GM23338 (cell line): ENCODE measurements around the gene ANKRD17. TPM values are rescaled to one million over a fixed set of nuclear protein-coding genes. Genes with fewer than 3 reads are reported as not detected.
A peak's percentile ranks its signal among the peaks of the same experiment; 100 is the strongest.

Source experiments
- ATAC-seq: fragments of 200-7000 bp; cut with Tn5 transposase; 3 replicates; pipeline ENCODE4 v1.9.1; 2020
- DNase-seq: peaks from one replicate; pipeline ENCODE4 v3.0.0-alpha.2; 2015; ENCODE audit warnings: low spot score
- H2AFZ ChIP-seq: fragments of 200-600 bp; sonication (generic); 2 replicates; pipeline ENCODE4 v1.8.0; 2016; ENCODE audit warnings: antibody characterized with exemption, mild to moderate bottlenecking, moderate library complexity
- H3F3A ChIP-seq: fragments of 200-600 bp; sonication (generic); replicated peaks from 2 replicates; pipeline ENCODE4 v1.8.0; 2017; ENCODE audit warnings: antibody characterized with exemption, mixed run types, low read depth
- H3K27ac ChIP-seq: fragments of 200-600 bp; sonication (generic); 2 replicates; pipeline ENCODE4 v1.6.1; 2016; ENCODE audit warnings: low read depth
- H3K27me3 ChIP-seq: fragments of 200-600 bp; sonication (generic); 2 replicates; pipeline ENCODE4 v1.8.0; 2016; ENCODE audit warnings: mild to moderate bottlenecking, mixed run types, moderate library complexity; ENCODE audit not compliant: insufficient read depth
- H3K36me3 ChIP-seq: fragments of 200-600 bp; sonication (generic); 2 replicates; pipeline ENCODE4 v1.8.0; 2016; ENCODE audit warnings: mild to moderate bottlenecking; ENCODE audit not compliant: insufficient read depth
- H3K4me1 ChIP-seq: fragments of 200-600 bp; sonication (generic); 2 replicates; pipeline ENCODE4 v1.8.0; 2016; ENCODE audit warnings: mild to moderate bottlenecking, moderate library complexity; ENCODE audit not compliant: insufficient read depth
- H3K4me2 ChIP-seq: fragments of 200-600 bp; sonication (generic); 2 replicates; pipeline ENCODE4 v1.7.1; 2017; ENCODE audit warnings: mixed run types
- H3K4me3 ChIP-seq: fragments of 200-600 bp; sonication (generic); 2 replicates; pipeline ENCODE4 v1.6.1; 2016; ENCODE audit warnings: mixed run types
- H3K79me2 ChIP-seq: fragments of 200-600 bp; sonication (generic); replicated peaks from 2 replicates; pipeline ENCODE4 v1.8.0; 2017; ENCODE audit warnings: mild to moderate bottlenecking; ENCODE audit not compliant: insufficient read depth
- H3K9me2 ChIP-seq: fragments of 200-600 bp; sonication (generic); 2 replicates; pipeline ENCODE4 v1.8.0; 2017; ENCODE audit not compliant: insufficient read depth
- H4K20me1 ChIP-seq: fragments of 200-600 bp; sonication (generic); replicated peaks from 2 replicates; pipeline ENCODE4 v1.8.0; 2017; ENCODE audit warnings: mild to moderate bottlenecking; ENCODE audit not compliant: insufficient read depth
- H3K27ac Mint-ChIP-seq: 2 replicates; pipeline ENCODE4 v1.8.0; 2020; ENCODE audit warnings: inconsistent platforms, mild to moderate bottlenecking, moderate library complexity, mixed read lengths
- H3K27me3 Mint-ChIP-seq: 3 replicates; pipeline ENCODE4 v1.8.0; 2022; ENCODE audit warnings: low read depth, mild to moderate bottlenecking, moderate library complexity, mixed read lengths, inconsistent platforms; ENCODE audit not compliant: insufficient read depth, poor library complexity
- H3K36me3 Mint-ChIP-seq: 3 replicates; pipeline ENCODE4 v1.8.0; 2021; ENCODE audit warnings: low read depth, mild to moderate bottlenecking, inconsistent platforms, moderate library complexity, mixed read lengths
- H3K4me1 Mint-ChIP-seq: 3 replicates; pipeline ENCODE4 v1.8.0; 2020; ENCODE audit warnings: mild to moderate bottlenecking, inconsistent platforms, mixed read lengths
- H3K4me3 Mint-ChIP-seq: 3 replicates; pipeline ENCODE4 v1.8.0; 2021; ENCODE audit warnings: moderate library complexity, mild to moderate bottlenecking, inconsistent platforms, mixed read lengths
- H3K9me3 Mint-ChIP-seq: 3 replicates; pipeline ENCODE4 v1.8.0; 2020; ENCODE audit warnings: moderate library complexity, mild to moderate bottlenecking, inconsistent platforms, mixed read lengths
- CREB1 ChIP-seq: fragments of 250-450 bp; sonication (Bioruptor Pico); IDR thresholded peaks from 2 replicates; pipeline ENCODE4 v1.5.0; 2020; ENCODE audit warnings: low read depth, mild to moderate bottlenecking, moderate library complexity
- JUNB ChIP-seq: IDR thresholded peaks from one replicate; pipeline ENCODE4 v1.6.1; 2016; ENCODE audit warnings: antibody characterized with exemption; ENCODE audit not compliant: unreplicated experiment
- NANOG ChIP-seq: IDR thresholded peaks from 2 replicates; pipeline ENCODE4 v1.6.1; 2016; ENCODE audit warnings: antibody characterized with exemption, borderline replicate concordance
- STAT1 ChIP-seq: IDR thresholded peaks from one replicate; pipeline ENCODE4 v1.6.1; 2016; ENCODE audit warnings: antibody characterized with exemption; ENCODE audit not compliant: unreplicated experiment
- ZNF114 ChIP-seq: fragments of 250-450 bp; sonication (Bioruptor Pico); IDR thresholded peaks from 2 replicates; pipeline ENCODE4 v1.5.0; 2020; ENCODE audit warnings: mild to moderate bottlenecking, moderate library complexity
- polyA plus RNA-seq: library from polyadenylated mRNA; unstranded; fragments of >200 nt; fragmentation: Nextera tagmentation; extraction: Ambion mirVana; gene quantifications from 2 replicates; pipeline ENCODE4 v1.2.1, GENCODE V29; 2016
- total RNA-seq: library from RNA; depleted of rRNA; stranded (reverse); fragments of >200 nt; shearing (Covaris generic); gene quantifications from 2 replicates; pipeline ENCODE4 v1.2.3, GENCODE V29; 2014
- TF ChIP-seq, protein P1 (sequence below): fragments of 250-450 bp; sonication (Bioruptor Pico); IDR thresholded peaks from 2 replicates; pipeline ENCODE4 v1.5.0; 2020; ENCODE audit warnings: mild to moderate bottlenecking, moderate library complexity
- TF ChIP-seq, protein P2 (sequence below), 2 experiments: fragments of 200-600 bp in 1 of 2; sonication (generic) in 1 of 2; conservative IDR thresholded peaks; 2 replicates each; pipeline versions ENCODE4 v1.5.1 to v1.6.1; 2016 to 2017; ENCODE audit warnings: antibody characterized with exemption in 2 of 2, low read depth in 2 of 2, mild to moderate bottlenecking in 2 of 2, moderate library complexity in 1 of 2
- TF ChIP-seq, protein P3 (sequence below): IDR thresholded peaks from 2 replicates; pipeline ENCODE4 v1.6.1; 2016; ENCODE audit warnings: antibody characterized with exemption

ANKRD17 gene
- total and polyA plus RNA-seq, 2 experiments from 2014 or later: 41.9 to 85.3 TPM

DNA sequence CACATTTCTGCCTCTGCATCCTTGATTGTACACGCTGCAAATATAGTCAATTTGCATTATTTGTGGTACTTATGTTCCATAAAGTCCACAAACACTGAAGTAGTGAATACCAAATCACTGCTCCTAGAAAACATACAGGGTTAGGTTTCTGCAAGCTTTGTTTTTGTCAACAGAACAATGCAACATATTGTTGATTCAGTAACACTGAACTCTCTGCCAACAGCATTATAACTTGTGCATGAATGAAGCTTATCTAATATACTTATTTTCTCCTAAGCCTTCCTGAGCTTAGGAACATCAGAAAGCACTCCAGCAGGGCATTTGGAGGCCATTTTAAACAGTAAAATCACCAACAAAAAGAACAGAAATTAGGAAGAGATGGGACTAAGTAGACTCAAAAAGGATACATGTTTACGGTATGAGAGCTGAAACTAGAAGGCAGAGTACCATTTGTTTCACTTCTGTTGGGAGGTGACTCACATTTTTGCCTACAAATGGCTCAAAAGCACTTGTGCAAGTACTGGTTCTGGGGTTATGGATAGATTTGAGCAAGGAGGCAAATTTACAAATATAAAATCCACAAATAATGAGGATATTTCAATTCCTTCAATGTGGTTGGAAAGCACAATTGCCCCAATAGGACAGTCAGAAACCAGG, 203.2 kb downstream of the ANKRD17 start:
- peak overlapping the region; percentile 74; the same call in 1 of the 2 replicates for H3K27ac ChIP-seq
- H3K27ac Mint-ChIP-seq: peak overlapping the region; percentile 83

More for the DNA sequence above, 203.2 kb downstream of the ANKRD17 start:
- peaks cover 2% of the 10 kb centered on the region for H3K27me3 Mint-ChIP-seq
- H2AFZ ChIP-seq: no peak overlapping the region
- peak overlapping the region; percentile 35 for H3K4me2 ChIP-seq
- H3K9me2 ChIP-seq: no peaks in the 10 kb centered on the region
- H3K79me2 ChIP-seq: no peaks in the 10 kb centered on the region
- peaks cover 50% of the 10 kb centered on the region for H3K36me3 Mint-ChIP-seq
- no peaks in the 10 kb centered on the region for H3K9me3 Mint-ChIP-seq
- H3K4me3 ChIP-seq: no peak overlapping the region
- H3K27me3 ChIP-seq: no peaks in the 10 kb centered on the region
- H3K4me1 ChIP-seq: peaks cover 39% of the 10 kb centered on the region
- no peaks in the 10 kb centered on the region for H4K20me1 ChIP-seq
- H3K4me3 Mint-ChIP-seq: no peak overlapping the region
- no peak for DNase-seq
- H3K36me3 ChIP-seq: peaks cover 11% of the 10 kb centered on the region; the same call in 1 of the 2 replicates
- no peaks in the 10 kb centered on the region; the same call in 1 of the 2 replicates for H3F3A ChIP-seq
- H3K4me1 Mint-ChIP-seq: peaks cover 43% of the 10 kb centered on the region
- no peak for TF ChIP-seq STAT1
- TF ChIP-seq NANOG: no peak
- TF ChIP-seq, protein P1, sequence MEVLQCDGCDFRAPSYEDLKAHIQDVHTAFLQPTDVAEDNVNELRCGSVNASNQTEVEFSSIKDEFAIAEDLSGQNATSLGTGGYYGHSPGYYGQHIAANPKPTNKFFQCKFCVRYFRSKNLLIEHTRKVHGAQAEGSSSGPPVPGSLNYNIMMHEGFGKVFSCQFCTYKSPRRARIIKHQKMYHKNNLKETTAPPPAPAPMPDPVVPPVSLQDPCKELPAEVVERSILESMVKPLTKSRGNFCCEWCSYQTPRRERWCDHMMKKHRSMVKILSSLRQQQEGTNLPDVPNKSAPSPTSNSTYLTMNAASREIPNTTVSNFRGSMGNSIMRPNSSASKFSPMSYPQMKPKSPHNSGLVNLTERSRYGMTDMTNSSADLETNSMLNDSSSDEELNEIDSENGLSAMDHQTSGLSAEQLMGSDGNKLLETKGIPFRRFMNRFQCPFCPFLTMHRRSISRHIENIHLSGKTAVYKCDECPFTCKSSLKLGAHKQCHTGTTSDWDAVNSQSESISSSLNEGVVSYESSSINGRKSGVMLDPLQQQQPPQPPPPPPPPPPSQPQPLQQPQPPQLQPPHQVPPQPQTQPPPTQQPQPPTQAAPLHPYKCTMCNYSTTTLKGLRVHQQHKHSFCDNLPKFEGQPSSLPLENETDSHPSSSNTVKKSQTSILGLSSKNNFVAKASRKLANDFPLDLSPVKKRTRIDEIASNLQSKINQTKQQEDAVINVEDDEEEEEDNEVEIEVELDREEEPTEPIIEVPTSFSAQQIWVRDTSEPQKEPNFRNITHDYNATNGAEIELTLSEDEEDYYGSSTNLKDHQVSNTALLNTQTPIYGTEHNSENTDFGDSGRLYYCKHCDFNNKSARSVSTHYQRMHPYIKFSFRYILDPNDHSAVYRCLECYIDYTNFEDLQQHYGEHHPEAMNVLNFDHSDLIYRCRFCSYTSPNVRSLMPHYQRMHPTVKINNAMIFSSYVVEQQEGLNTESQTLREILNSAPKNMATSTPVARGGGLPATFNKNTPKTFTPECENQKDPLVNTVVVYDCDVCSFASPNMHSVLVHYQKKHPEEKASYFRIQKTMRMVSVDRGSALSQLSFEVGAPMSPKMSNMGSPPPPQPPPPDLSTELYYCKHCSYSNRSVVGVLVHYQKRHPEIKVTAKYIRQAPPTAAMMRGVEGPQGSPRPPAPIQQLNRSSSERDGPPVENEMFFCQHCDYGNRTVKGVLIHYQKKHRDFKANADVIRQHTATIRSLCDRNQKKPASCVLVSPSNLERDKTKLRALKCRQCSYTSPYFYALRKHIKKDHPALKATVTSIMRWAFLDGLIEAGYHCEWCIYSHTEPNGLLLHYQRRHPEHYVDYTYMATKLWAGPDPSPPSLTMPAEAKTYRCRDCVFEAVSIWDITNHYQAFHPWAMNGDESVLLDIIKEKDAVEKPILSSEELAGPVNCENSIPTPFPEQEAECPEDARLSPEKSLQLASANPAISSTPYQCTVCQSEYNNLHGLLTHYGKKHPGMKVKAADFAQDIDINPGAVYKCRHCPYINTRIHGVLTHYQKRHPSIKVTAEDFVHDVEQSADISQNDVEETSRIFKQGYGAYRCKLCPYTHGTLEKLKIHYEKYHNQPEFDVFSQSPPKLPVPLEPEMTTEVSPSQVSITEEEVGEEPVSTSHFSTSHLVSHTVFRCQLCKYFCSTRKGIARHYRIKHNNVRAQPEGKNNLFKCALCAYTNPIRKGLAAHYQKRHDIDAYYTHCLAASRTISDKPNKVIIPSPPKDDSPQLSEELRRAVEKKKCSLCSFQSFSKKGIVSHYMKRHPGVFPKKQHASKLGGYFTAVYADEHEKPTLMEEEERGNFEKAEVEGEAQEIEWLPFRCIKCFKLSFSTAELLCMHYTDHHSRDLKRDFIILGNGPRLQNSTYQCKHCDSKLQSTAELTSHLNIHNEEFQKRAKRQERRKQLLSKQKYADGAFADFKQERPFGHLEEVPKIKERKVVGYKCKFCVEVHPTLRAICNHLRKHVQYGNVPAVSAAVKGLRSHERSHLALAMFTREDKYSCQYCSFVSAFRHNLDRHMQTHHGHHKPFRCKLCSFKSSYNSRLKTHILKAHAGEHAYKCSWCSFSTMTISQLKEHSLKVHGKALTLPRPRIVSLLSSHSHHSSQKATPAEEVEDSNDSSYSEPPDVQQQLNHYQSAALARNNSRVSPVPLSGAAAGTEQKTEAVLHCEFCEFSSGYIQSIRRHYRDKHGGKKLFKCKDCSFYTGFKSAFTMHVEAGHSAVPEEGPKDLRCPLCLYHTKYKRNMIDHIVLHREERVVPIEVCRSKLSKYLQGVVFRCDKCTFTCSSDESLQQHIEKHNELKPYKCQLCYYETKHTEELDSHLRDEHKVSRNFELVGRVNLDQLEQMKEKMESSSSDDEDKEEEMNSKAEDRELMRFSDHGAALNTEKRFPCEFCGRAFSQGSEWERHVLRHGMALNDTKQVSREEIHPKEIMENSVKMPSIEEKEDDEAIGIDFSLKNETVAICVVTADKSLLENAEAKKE (CRISPR knock-in tag): no peak
- TF ChIP-seq CREB1 (CRISPR knock-in tag): no peak
- TF ChIP-seq, protein P2, sequence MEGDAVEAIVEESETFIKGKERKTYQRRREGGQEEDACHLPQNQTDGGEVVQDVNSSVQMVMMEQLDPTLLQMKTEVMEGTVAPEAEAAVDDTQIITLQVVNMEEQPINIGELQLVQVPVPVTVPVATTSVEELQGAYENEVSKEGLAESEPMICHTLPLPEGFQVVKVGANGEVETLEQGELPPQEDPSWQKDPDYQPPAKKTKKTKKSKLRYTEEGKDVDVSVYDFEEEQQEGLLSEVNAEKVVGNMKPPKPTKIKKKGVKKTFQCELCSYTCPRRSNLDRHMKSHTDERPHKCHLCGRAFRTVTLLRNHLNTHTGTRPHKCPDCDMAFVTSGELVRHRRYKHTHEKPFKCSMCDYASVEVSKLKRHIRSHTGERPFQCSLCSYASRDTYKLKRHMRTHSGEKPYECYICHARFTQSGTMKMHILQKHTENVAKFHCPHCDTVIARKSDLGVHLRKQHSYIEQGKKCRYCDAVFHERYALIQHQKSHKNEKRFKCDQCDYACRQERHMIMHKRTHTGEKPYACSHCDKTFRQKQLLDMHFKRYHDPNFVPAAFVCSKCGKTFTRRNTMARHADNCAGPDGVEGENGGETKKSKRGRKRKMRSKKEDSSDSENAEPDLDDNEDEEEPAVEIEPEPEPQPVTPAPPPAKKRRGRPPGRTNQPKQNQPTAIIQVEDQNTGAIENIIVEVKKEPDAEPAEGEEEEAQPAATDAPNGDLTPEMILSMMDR (conservative IDR thresholded peaks at IDR 0.05; ENCODE audit: low read depth in 2 of 2): no peak
- TF ChIP-seq JUNB: no peak
- TF ChIP-seq, protein P3, sequence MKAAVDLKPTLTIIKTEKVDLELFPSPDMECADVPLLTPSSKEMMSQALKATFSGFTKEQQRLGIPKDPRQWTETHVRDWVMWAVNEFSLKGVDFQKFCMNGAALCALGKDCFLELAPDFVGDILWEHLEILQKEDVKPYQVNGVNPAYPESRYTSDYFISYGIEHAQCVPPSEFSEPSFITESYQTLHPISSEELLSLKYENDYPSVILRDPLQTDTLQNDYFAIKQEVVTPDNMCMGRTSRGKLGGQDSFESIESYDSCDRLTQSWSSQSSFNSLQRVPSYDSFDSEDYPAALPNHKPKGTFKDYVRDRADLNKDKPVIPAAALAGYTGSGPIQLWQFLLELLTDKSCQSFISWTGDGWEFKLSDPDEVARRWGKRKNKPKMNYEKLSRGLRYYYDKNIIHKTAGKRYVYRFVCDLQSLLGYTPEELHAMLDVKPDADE: no peak
- TF ChIP-seq ZNF114: no peak
- ATAC-seq: no peak
